ENCODE measurements around the gene INTS11. TPM values are rescaled to one million over a fixed set of nuclear protein-coding genes. Genes with fewer than 3 reads are reported as not detected.

The INTS11 gene
- total and polyA plus RNA-seq, 2 donors (not counting 1 experiment from before 2014, with no cell fraction given): 149 to 245 TPM

- CTCF ChIA-PET: no interaction called here
- Mint-ChIP-seq H3K4me1 (peaks cover 23% of the 10 kb centered on the region), H3K4me3 (peak overlapping the region; percentile 55), H3K9me3 (ENCODE audit: insufficient read depth) (no peaks in the 10 kb centered on the region), H3K27me3 (peaks cover 25% of the 10 kb centered on the region), H3K27ac (peak overlapping the region; percentile 65)
- no peak overlapping the region for H3K4me3 ChIP-seq (ENCODE audit: control extremely low read depth in 1 of 5, extremely low read depth in 1 of 5, insufficient read depth in 1 of 5, low read depth in 2 of 5, low read length in 4 of 5)
- H2AFZ ChIP-seq (ENCODE audit: insufficient read depth, low read depth, low read length, poor library complexity, severe bottlenecking): no peak overlapping the region
- no peaks in the 10 kb centered on the region for H3K79me2 ChIP-seq (ENCODE audit: control insufficient read depth, insufficient read depth, low read length)
- H3K4me2 ChIP-seq (replicated peaks; ENCODE audit: low read depth, low read length, poor library complexity, severe bottlenecking): peak overlapping the region; percentile 55
- peaks cover 0 to 63% (median 19%) of the 10 kb centered on the region in 4 experiments for H3K27me3 ChIP-seq (replicated peaks in 1 of 4; ENCODE audit: control extremely low read depth in 1 of 4, control insufficient read depth in 3 of 4, insufficient read depth in 4 of 4, low read length in 3 of 4)
- TF ChIP-seq, protein P1, sequence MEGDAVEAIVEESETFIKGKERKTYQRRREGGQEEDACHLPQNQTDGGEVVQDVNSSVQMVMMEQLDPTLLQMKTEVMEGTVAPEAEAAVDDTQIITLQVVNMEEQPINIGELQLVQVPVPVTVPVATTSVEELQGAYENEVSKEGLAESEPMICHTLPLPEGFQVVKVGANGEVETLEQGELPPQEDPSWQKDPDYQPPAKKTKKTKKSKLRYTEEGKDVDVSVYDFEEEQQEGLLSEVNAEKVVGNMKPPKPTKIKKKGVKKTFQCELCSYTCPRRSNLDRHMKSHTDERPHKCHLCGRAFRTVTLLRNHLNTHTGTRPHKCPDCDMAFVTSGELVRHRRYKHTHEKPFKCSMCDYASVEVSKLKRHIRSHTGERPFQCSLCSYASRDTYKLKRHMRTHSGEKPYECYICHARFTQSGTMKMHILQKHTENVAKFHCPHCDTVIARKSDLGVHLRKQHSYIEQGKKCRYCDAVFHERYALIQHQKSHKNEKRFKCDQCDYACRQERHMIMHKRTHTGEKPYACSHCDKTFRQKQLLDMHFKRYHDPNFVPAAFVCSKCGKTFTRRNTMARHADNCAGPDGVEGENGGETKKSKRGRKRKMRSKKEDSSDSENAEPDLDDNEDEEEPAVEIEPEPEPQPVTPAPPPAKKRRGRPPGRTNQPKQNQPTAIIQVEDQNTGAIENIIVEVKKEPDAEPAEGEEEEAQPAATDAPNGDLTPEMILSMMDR (IDR thresholded peaks at IDR 0.05): no peak
- peak; percentile 73 for TF ChIP-seq EZH2 (IDR thresholded peaks at IDR 0.05; ENCODE audit: borderline replicate concordance, insufficient read depth, low read depth, low read length, poor library complexity, severe bottlenecking)
- no peak overlapping the region for H3K9ac ChIP-seq (ENCODE audit: low read length)
- WGBS (ENCODE audit: insufficient coverage): 15% methylated on average over 114 of the region's 116 CpGs
- intact Hi-C loops (cut with micrococcal nuclease): no loop called here
- peaks cover 6% of the 10 kb centered on the region for H4K20me1 ChIP-seq (ENCODE audit: control insufficient read depth, insufficient read depth, low read length, poor library complexity, severe bottlenecking)
- POLR2A ChIA-PET: interaction anchor here (0.7 kb wide), 1 partner anchor 50 kb away, joined by 3 read pairs; no protein-coding TSS in a partner anchor
- no peak overlapping the region for H3K27ac ChIP-seq (ENCODE audit: low read length in 2 of 2)
- H3K9me3 ChIP-seq (ENCODE audit: control extremely low read depth in 1 of 3, control insufficient read depth in 2 of 3, insufficient read depth in 1 of 3, low read length in 2 of 3): peaks cover 0 to 13% (median 0%) of the 10 kb centered on the region in 3 donors
- peaks cover 39 to 42% of the 10 kb centered on the region in 2 donors for H3K4me1 ChIP-seq (ENCODE audit: control insufficient read depth in 2 of 2, insufficient read depth in 2 of 2, low read length in 2 of 2)
- DNase-seq (peak; percentile 58), ATAC-seq (ENCODE audit: low read depth) (no peak)
- H3K36me3 ChIP-seq (replicated peaks in 1 of 2; ENCODE audit: control extremely low read depth in 1 of 2, control insufficient read depth in 1 of 2, extremely low read depth in 1 of 2, insufficient read depth in 2 of 2, low read length in 1 of 2): no peaks in the 10 kb centered on the region
These were observed 30.1 kb upstream of the INTS11 start for GRCh38 chr1:1354271-1355247.
